ENCODE data around the gene ZSWIM9.
"Not testable (repeated sequence)": the region's sequence is repeated elsewhere in the genome, so short reads cannot be mapped to it uniquely, and the experiment has no call there.

Gene ZSWIM9

DNA sequence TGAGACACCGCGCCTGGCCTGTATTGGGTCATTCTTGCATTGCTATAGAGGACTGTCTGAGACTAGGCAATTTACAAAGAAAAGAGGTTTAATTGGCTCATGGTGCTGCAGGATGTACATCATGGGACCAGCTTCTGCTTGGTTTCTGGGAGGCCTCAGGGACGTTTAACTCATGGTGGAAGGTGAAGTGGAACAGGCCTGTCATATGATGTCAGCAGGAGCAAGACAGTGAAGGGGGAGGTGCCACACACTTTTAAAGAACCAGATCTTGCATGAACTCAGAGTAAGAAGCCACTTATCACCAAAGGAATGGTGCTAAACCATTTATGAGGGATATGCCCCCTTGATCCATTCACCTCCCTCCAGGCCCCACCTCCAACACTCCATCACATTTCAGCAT is 66.6 kb downstream of the ZSWIM9 start:
- Histone ChIP-seq H3K4me3 (ENCODE audit: insufficient read depth in 1 of 2, low read depth in 1 of 2, low read length in 2 of 2) (no peak overlapping the region), H2BK5ac (ENCODE audit: low read depth, low read length, poor library complexity, severe bottlenecking) (no peak overlapping the region), H3K79me1 (replicated peaks; ENCODE audit: low read length, poor library complexity, severe bottlenecking) (peaks cover 3% of the 10 kb centered on the region), H3K9ac (ENCODE audit: low read length) (no peak overlapping the region), H2BK15ac (ENCODE audit: low read depth, poor library complexity, severe bottlenecking) (no peak overlapping the region), H3K4me1 (ENCODE audit: control insufficient read depth, insufficient read depth, low read depth, low read length) (no peaks in the 10 kb centered on the region), H3K27me3 (ENCODE audit: control insufficient read depth in 1 of 2, insufficient read depth in 1 of 2, low read length in 2 of 2) (no peaks in the 10 kb centered on the region), H3K4me2 (ENCODE audit: low read length, poor library complexity, severe bottlenecking) (no peak overlapping the region), H3K4ac (ENCODE audit: low read depth in 1 of 2, low read length in 2 of 2) (no peak overlapping the region), H3K36me3 (ENCODE audit: control insufficient read depth in 1 of 2, insufficient read depth in 2 of 2, low read depth in 1 of 2, low read length in 2 of 2) (peaks cover 11 to 46% of the 10 kb centered on the region in 2 experiments), H4K91ac (ENCODE audit: low read length) (no peak overlapping the region), H3K27ac (ENCODE audit: low read length, poor library complexity, severe bottlenecking) (no peak overlapping the region), H2AK5ac (ENCODE audit: low read length, severe bottlenecking) (no peak overlapping the region), H4K8ac (ENCODE audit: low read length) (no peak overlapping the region), H3K23ac (ENCODE audit: low read length in 2 of 2) (no peak overlapping the region), H2BK120ac (ENCODE audit: low read depth, low read length) (no peak overlapping the region), H3K14ac (ENCODE audit: low read length in 2 of 2) (no peak overlapping the region), H3K18ac (ENCODE audit: low read depth in 1 of 2, low read length in 2 of 2) (no peak overlapping the region), H2AFZ (ENCODE audit: low read depth, low read length) (no peak overlapping the region), H3K9me3 (ENCODE audit: control insufficient read depth, low read length) (peaks cover 4% of the 10 kb centered on the region), H2BK12ac (ENCODE audit: low read length in 2 of 2) (no peak overlapping the region)
- DNase-seq: no peak
- WGBS: 77% methylated on average over 3 of the region's 3 CpGs

DNA sequence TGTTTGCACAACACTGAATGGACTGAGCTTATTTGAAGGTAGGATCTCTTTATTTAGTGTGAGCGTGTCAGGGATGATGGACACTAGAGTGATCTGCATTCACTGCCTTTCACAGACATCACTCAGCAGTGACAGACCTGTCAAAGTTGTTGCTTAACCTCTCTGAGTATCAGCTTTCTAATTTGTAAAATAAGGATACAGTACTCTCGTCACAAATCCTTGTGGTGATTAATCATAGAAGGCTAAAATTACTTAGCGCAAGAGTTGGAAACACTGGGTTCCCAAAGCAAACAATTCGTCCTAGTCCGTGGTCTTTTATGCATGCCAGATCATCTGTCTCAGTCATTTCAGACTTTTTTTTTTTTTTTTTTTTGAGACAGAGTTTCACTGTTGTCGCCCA is 68.6 kb downstream of the ZSWIM9 start:
- Histone ChIP-seq H2BK5ac (ENCODE audit: low read depth, low read length, poor library complexity, severe bottlenecking) (no peak overlapping the region), H3K9me3 (ENCODE audit: control insufficient read depth, low read length) (peaks cover 4% of the 10 kb centered on the region), H3K79me1 (replicated peaks; ENCODE audit: low read length, poor library complexity, severe bottlenecking) (peaks cover 3% of the 10 kb centered on the region), H3K36me3 (ENCODE audit: control insufficient read depth in 1 of 2, insufficient read depth in 2 of 2, low read depth in 1 of 2, low read length in 2 of 2) (peaks cover 8 to 31% of the 10 kb centered on the region in 2 experiments), H2AFZ (ENCODE audit: low read depth, low read length) (no peak overlapping the region), H4K8ac (ENCODE audit: low read length) (no peak overlapping the region), H3K4me3 (ENCODE audit: insufficient read depth in 1 of 2, low read depth in 1 of 2, low read length in 2 of 2) (no peak overlapping the region), H3K4me2 (ENCODE audit: low read length, poor library complexity, severe bottlenecking) (no peak overlapping the region), H2AK5ac (ENCODE audit: low read length, severe bottlenecking) (no peak overlapping the region), H3K27ac (ENCODE audit: low read length, poor library complexity, severe bottlenecking) (no peak overlapping the region), H3K4me1 (ENCODE audit: control insufficient read depth, insufficient read depth, low read depth, low read length) (no peaks in the 10 kb centered on the region), H3K14ac (ENCODE audit: low read length in 2 of 2) (no peak overlapping the region), H2BK120ac (ENCODE audit: low read depth, low read length) (no peak overlapping the region), H3K4ac (ENCODE audit: low read depth in 1 of 2, low read length in 2 of 2) (no peak overlapping the region), H3K23ac (ENCODE audit: low read length in 2 of 2) (no peak overlapping the region), H3K18ac (ENCODE audit: low read depth in 1 of 2, low read length in 2 of 2) (no peak overlapping the region), H3K9ac (ENCODE audit: low read length) (no peak overlapping the region), H2BK12ac (ENCODE audit: low read length in 2 of 2) (no peak overlapping the region), H3K27me3 (ENCODE audit: control insufficient read depth in 1 of 2, insufficient read depth in 1 of 2, low read length in 2 of 2) (no peaks in the 10 kb centered on the region), H4K91ac (ENCODE audit: low read length) (no peak overlapping the region), H2BK15ac (ENCODE audit: low read depth, poor library complexity, severe bottlenecking) (no peak overlapping the region)
- no peak for DNase-seq
- WGBS: 81% methylated on average over 6 of the region's 6 CpGs

DNA sequence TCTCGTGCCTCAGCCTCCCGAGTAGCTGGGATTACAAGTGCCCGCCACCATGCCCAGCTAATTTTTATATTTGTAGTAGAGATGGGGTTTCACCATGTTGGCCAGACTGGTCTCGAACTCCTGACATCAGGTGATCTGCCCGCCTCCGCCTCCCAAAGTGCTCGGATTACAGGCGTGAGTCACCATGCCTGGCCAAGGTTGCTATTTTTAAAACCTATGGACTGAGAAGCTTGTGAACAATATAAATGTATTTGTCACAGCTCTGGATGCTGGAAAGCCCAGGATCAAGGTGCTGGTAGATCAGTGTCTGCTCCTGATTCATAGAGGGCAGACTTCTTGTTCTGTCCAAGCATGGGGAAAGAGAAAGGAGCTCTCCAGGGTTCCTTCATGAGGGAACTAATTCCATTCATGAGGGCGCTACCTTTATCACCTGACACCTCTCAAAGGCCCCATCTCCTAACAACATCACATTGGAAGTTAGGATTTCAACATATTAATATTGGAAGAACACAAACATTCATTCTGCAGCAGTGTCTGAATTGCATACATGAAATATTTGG is 69.2 kb downstream of the ZSWIM9 start:
- Histone ChIP-seq H3K9me3 (ENCODE audit: control insufficient read depth, low read length) (peaks cover 4% of the 10 kb centered on the region), H3K23ac (ENCODE audit: low read length in 2 of 2) (no peak overlapping the region), H3K79me1 (replicated peaks; ENCODE audit: low read length, poor library complexity, severe bottlenecking) (peaks cover 3% of the 10 kb centered on the region), H3K27me3 (ENCODE audit: control insufficient read depth in 1 of 2, insufficient read depth in 1 of 2, low read length in 2 of 2) (no peaks in the 10 kb centered on the region), H2BK15ac (ENCODE audit: low read depth, poor library complexity, severe bottlenecking) (no peak overlapping the region), H3K4me1 (ENCODE audit: control insufficient read depth, insufficient read depth, low read depth, low read length) (no peaks in the 10 kb centered on the region), H4K8ac (ENCODE audit: low read length) (no peak overlapping the region), H2BK120ac (ENCODE audit: low read depth, low read length) (no peak overlapping the region), H2BK5ac (ENCODE audit: low read depth, low read length, poor library complexity, severe bottlenecking) (no peak overlapping the region), H2BK12ac (ENCODE audit: low read length in 2 of 2) (no peak overlapping the region), H3K18ac (ENCODE audit: low read depth in 1 of 2, low read length in 2 of 2) (no peak overlapping the region), H3K9ac (ENCODE audit: low read length) (no peak overlapping the region), H3K14ac (ENCODE audit: low read length in 2 of 2) (no peak overlapping the region), H2AK5ac (ENCODE audit: low read length, severe bottlenecking) (no peak overlapping the region), H4K91ac (ENCODE audit: low read length) (no peak overlapping the region), H3K4me3 (ENCODE audit: insufficient read depth in 1 of 2, low read depth in 1 of 2, low read length in 2 of 2) (no peak overlapping the region), H3K4ac (ENCODE audit: low read depth in 1 of 2, low read length in 2 of 2) (no peak overlapping the region), H2AFZ (ENCODE audit: low read depth, low read length) (no peak overlapping the region), H3K36me3 (ENCODE audit: control insufficient read depth in 1 of 2, insufficient read depth in 2 of 2, low read depth in 1 of 2, low read length in 2 of 2) (peaks cover 8 to 29% of the 10 kb centered on the region in 2 experiments), H3K27ac (ENCODE audit: low read length, poor library complexity, severe bottlenecking) (no peak overlapping the region), H3K4me2 (ENCODE audit: low read length, poor library complexity, severe bottlenecking) (no peak overlapping the region)
- DNase-seq: no peak
- 93% methylated on average over 8 of the region's 9 CpGs for WGBS

DNA sequence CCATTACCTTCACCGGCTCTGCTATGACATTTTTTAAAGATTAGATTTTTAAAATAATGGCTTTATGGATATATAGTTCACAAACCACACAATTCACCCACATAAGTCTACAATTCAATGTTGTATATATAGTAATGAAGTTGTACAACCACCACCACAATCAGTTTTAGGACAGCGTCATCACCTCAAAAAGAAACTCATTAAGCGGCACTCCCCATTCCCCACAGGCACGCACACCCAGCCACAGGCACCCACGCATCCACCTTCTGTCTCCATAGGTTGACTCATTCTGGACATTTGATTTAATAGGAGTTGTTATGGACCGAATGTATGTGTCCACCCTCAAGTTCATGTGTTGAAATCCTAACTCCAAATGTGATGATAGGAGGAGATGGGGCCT is 71.3 kb downstream of the ZSWIM9 start:
- H2BK5ac ChIP-seq (ENCODE audit: low read depth, low read length, poor library complexity, severe bottlenecking); H3K9me3 ChIP-seq (ENCODE audit: control insufficient read depth, low read length); DNase-seq; H2BK120ac ChIP-seq (ENCODE audit: low read depth, low read length); H4K8ac ChIP-seq (ENCODE audit: low read length); H3K4ac ChIP-seq (ENCODE audit: low read depth in 1 of 2, low read length in 2 of 2); H3K14ac ChIP-seq (ENCODE audit: low read length in 2 of 2); H3K79me1 ChIP-seq (replicated peaks; ENCODE audit: low read length, poor library complexity, severe bottlenecking); H3K23ac ChIP-seq (ENCODE audit: low read length in 2 of 2); H3K4me2 ChIP-seq (ENCODE audit: low read length, poor library complexity, severe bottlenecking); H3K4me3 ChIP-seq (ENCODE audit: insufficient read depth in 1 of 2, low read depth in 1 of 2, low read length in 2 of 2); H4K91ac ChIP-seq (ENCODE audit: low read length); H2BK15ac ChIP-seq (ENCODE audit: low read depth, poor library complexity, severe bottlenecking); H2BK12ac ChIP-seq (ENCODE audit: low read length in 2 of 2); H3K27ac ChIP-seq (ENCODE audit: low read length, poor library complexity, severe bottlenecking); H3K9ac ChIP-seq (ENCODE audit: low read length); H2AFZ ChIP-seq (ENCODE audit: low read depth, low read length); H3K18ac ChIP-seq (ENCODE audit: low read depth in 1 of 2, low read length in 2 of 2); H2AK5ac ChIP-seq (ENCODE audit: low read length, severe bottlenecking); H3K27me3 ChIP-seq (ENCODE audit: control insufficient read depth in 1 of 2, insufficient read depth in 1 of 2, low read length in 2 of 2); H3K4me1 ChIP-seq (ENCODE audit: control insufficient read depth, insufficient read depth, low read depth, low read length): not testable (repeated sequence)
- H3K36me3 ChIP-seq (ENCODE audit: control insufficient read depth in 1 of 2, insufficient read depth in 2 of 2, low read depth in 1 of 2, low read length in 2 of 2): peaks cover 8 to 39% of the 10 kb centered on the region in 2 experiments
- WGBS: 90% methylated on average over 1 of the region's 6 CpGs
